Measurements from ENCODE around the gene ZBED1.

- no peak for TF ChIP-seq CTCF (IDR thresholded peaks at IDR 0.05)
- TF ChIP-seq POLR2A (IDR thresholded peaks at IDR 0.05) = no peak
Observed at GRCh38 chrX:2441466-2441865, 59.3 kb downstream of the ZBED1 start.
